ENCODE measurements around the gene ZNF18.

The ZNF18 gene, protein sequence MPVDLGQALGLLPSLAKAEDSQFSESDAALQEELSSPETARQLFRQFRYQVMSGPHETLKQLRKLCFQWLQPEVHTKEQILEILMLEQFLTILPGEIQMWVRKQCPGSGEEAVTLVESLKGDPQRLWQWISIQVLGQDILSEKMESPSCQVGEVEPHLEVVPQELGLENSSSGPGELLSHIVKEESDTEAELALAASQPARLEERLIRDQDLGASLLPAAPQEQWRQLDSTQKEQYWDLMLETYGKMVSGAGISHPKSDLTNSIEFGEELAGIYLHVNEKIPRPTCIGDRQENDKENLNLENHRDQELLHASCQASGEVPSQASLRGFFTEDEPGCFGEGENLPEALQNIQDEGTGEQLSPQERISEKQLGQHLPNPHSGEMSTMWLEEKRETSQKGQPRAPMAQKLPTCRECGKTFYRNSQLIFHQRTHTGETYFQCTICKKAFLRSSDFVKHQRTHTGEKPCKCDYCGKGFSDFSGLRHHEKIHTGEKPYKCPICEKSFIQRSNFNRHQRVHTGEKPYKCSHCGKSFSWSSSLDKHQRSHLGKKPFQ

DNA sequence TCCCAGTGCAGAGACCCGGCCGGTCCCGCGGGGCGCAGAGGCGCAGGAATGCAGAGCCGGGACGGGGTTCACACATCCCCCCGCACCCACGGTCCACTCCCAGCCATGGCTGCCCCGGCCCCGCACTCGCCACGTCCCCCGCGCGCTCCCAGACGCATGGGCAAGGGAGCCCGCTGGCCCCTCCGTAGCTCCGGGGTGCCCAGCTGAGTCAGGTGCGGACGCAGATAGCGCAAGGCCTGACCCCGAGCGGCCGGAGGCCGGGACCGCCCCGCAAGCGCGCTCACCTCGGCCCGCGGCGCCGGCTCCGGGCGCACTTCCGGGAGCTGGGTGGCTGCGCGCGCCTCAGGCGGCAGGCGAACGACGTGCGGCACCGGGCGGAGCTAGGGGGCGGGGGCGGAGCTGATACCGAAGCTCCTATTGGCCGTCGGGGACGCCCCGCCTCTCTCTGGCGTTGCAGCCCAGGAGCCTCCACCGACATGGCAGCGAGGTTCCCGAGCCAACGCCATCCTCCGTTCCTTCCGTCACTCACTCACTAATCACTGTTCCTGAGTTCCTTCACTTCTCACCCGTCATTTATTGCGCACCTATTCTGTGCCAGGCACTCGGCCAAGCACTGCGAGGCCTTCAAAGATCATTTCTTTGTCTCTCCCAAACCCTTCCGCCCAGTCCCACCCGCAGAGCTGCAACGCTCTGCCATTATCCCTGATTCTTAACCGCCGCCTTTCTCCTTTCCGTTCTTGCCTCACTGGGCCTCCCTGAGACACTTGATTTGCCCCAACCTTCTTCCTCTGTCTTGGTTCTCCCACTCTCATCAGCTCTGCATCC, at the start of gene ZNF18:
TSS of gene ZNF18 (minus strand) at position 329 of the 825 bp plus-strand sequence. CDS start 4,646 bp downstream, outside the sequence.
- TF ChIP-seq, protein P1, sequence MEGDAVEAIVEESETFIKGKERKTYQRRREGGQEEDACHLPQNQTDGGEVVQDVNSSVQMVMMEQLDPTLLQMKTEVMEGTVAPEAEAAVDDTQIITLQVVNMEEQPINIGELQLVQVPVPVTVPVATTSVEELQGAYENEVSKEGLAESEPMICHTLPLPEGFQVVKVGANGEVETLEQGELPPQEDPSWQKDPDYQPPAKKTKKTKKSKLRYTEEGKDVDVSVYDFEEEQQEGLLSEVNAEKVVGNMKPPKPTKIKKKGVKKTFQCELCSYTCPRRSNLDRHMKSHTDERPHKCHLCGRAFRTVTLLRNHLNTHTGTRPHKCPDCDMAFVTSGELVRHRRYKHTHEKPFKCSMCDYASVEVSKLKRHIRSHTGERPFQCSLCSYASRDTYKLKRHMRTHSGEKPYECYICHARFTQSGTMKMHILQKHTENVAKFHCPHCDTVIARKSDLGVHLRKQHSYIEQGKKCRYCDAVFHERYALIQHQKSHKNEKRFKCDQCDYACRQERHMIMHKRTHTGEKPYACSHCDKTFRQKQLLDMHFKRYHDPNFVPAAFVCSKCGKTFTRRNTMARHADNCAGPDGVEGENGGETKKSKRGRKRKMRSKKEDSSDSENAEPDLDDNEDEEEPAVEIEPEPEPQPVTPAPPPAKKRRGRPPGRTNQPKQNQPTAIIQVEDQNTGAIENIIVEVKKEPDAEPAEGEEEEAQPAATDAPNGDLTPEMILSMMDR (IDR thresholded peaks at IDR 0.05; ENCODE audit: low read depth, low read length), result no peak
- H3K4me3 ChIP-seq (ENCODE audit: low read depth, low read length), result peak within 1 kb of the TSS; percentile 97

DNA sequence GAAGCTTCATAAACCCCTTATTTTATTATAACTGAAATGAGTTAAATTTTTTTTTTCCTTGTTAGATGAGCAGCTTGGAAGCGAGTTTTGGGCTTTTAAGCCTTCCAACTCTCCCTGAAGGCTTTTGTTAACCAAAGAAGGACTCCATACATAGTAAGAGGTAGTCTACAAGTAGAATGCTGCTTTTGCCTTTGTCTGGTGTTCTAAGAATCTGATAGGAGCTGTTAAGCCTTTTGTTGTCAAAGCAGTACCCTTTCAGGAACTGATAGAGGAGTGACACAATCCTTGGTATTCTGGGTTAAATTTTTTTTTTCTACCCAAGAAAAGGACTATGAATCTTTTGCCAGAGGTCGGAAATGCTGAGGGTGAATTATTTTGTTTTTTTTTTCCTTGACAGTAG, 49.5 kb upstream of the ZNF18 start:
- TF ChIP-seq, protein P1 (IDR thresholded peaks at IDR 0.05; ENCODE audit: low read depth, low read length), result no peak

DNA sequence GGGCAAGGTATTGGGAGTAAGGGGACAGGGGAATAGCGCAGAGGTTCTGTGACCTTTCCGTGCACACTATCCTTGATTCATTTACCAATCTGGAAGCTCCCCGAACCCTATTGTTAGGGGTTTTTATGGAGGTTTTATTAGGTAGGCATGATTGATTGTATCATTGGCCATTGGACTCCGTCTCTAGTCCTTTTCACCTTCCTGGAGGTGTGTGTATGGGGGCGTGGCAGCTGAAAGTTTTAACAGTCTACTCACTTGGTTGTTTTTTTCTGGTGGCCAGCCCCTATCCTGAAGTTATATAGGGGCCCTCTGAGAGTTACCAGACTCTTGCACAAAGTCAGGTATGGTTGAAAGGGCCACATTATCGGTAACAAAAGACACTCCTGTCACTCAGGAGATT, 46.4 kb upstream of the ZNF18 start:
- TF ChIP-seq, protein P1 (IDR thresholded peaks at IDR 0.05; ENCODE audit: low read depth, low read length), result no peak
- H3K4me3 ChIP-seq (ENCODE audit: low read depth, low read length), result no peak overlapping the region

More for the DNA sequence above, 49.5 kb upstream of the ZNF18 start:
- H3K4me3 ChIP-seq (ENCODE audit: low read depth, low read length), result no peak overlapping the region

DNA sequence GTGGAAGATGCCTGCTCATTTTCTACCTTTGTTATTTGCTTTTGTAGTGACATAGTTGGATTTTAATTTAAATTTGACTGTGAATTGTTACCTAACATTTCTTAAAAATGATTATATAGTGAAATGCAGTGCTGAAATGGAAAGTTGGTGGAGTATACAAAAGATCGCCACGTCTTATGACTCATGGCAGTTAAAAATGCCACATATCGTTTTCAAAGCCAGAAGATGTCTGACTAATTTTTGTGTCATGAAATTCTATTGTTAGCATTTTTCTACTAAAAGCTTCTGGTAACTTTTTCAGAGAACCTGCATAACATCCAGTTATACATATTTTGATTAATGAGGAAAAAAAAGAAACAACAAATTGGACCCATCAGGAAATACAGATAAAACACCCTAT, 44.0 kb upstream of the ZNF18 start:
- TF ChIP-seq, protein P1 (IDR thresholded peaks at IDR 0.05; ENCODE audit: low read depth, low read length), result no peak
- H3K4me3 ChIP-seq (ENCODE audit: low read depth, low read length), result no peak overlapping the region

DNA sequence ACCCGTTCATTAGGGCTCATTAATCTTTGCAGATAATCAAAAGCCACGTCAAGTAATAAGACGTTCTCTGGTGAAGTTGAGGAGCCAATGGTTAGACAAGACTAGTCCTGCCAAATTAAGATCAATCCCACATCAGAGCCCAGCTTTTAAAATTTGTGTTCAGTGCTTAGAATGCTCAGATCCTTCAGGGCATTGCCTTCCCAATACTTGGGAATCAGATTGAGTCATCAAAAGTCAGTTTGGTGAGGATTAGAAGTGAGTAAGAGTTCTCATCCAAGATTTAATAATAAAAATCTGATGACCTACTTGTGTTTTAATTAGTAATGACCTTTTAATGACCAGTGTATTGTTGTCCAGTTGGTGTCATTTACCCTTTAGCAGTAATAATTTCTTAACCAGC, 43.2 kb upstream of the ZNF18 start:
- no peak overlapping the region for H3K4me3 ChIP-seq (ENCODE audit: low read depth, low read length)
- TF ChIP-seq, protein P1 (IDR thresholded peaks at IDR 0.05; ENCODE audit: low read depth, low read length), result no peak

DNA sequence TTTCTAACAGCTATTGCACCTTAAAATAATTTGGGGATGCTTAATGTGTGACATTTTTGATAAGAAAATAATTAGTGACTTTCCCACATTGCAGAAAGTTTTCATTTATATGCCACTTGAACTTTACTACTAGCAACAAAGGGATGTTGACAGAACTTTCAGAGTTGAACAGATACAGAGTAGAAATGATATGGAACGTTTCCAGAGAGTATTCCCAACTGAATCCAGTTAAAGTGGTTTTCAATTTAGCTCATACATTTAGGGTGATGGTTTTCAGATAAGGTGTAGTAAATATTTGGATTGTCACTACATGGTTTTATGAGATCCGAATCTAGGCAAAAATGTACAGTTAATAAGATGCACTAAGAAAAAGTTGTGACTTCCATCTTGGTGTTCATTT, 40.7 kb upstream of the ZNF18 start:
- TF ChIP-seq, protein P1 (IDR thresholded peaks at IDR 0.05; ENCODE audit: low read depth, low read length), result no peak
- no peak overlapping the region for H3K4me3 ChIP-seq (ENCODE audit: low read depth, low read length)
